NCI-H2227 treated with DMSO at 0.1 percent for 48 hours (cell line): ENCODE data around the gene TNRC6C.
"Not testable (repeated sequence)": the region's sequence is repeated elsewhere in the genome, so short reads cannot be mapped to it uniquely, and the experiment has no call there.

Source experiments
- DNase-seq: peaks from one replicate; lab custom pipeline; 2025; lab: John Stamatoyannopoulos, UW

Gene TNRC6C

GRCh38 chr17:78043031-78043430 is 84.5 kb downstream of the TNRC6C start:
- DNase-seq: no peak

- DNase-seq: no peak
Measured at GRCh38 chr17:78044280-78044835, 85.9 kb downstream of the TNRC6C start.

GRCh38 chr17:78045316-78045715 is 86.8 kb downstream of the TNRC6C start:
- DNase-seq: no peak

- no peak for DNase-seq
Measured at GRCh38 chr17:78046923-78047322, 88.4 kb downstream of the TNRC6C start.

GRCh38 chr17:78048346-78049292 is 90.1 kb downstream of the TNRC6C start:
- no peak for DNase-seq

- DNase-seq: no peak
Measured at GRCh38 chr17:78049609-78050008, 91.1 kb downstream of the TNRC6C start.

- no peak for DNase-seq
Measured at GRCh38 chr17:78051186-78051972, 92.9 kb downstream of the TNRC6C start.

- no peak for DNase-seq
Measured at GRCh38 chr17:78053777-78054468, 95.4 kb downstream of the TNRC6C start.

GRCh38 chr17:78057113-78057740 is 98.7 kb downstream of the TNRC6C start:
- DNase-seq: no peak

- peak; percentile 53 for DNase-seq
Measured at GRCh38 chr17:78058001-78058400, 99.5 kb downstream of the TNRC6C start.

GRCh38 chr17:78058581-78058980 is 100.1 kb downstream of the TNRC6C start:
- no peak for DNase-seq

- DNase-seq: no peak
Measured at GRCh38 chr17:78062596-78062995, 104.1 kb downstream of the TNRC6C start.

- DNase-seq: no peak
Measured at GRCh38 chr17:78063489-78063888, 105.0 kb downstream of the TNRC6C start.

- DNase-seq: no peak
Measured at GRCh38 chr17:78064708-78065107, 106.2 kb downstream of the TNRC6C start.

- DNase-seq: not testable (repeated sequence)
Measured at GRCh38 chr17:78066976-78067375, 108.5 kb downstream of the TNRC6C start.

GRCh38 chr17:78069695-78070094 is 111.2 kb downstream of the TNRC6C start:
- DNase-seq: no peak

GRCh38 chr17:78072961-78073360 is 114.5 kb downstream of the TNRC6C start:
- no peak for DNase-seq

GRCh38 chr17:78075011-78075410 is 116.5 kb downstream of the TNRC6C start:
- DNase-seq: no peak

GRCh38 chr17:78075545-78075944 is 117.0 kb downstream of the TNRC6C start:
- DNase-seq: no peak

GRCh38 chr17:78079253-78079652 is 120.8 kb downstream of the TNRC6C start:
- no peak for DNase-seq

GRCh38 chr17:78081551-78081950 is 123.0 kb downstream of the TNRC6C start:
- DNase-seq: no peak
